ENCODE data around the gene RPUSD1. TPM values are rescaled to one million over a fixed set of nuclear protein-coding genes. Genes with fewer than 3 reads are reported as not detected.
"Not testable (repeated sequence)": the region's sequence is repeated elsewhere in the genome, so short reads cannot be mapped to it uniquely, and the experiment has no call there.

Gene RPUSD1
- total RNA-seq, 1 donor from 2014 or later = 8.7 TPM

GRCh38 chr16:820748-821147, 32.6 kb upstream of the RPUSD1 start:
- DNase-seq (no peak), ATAC-seq (no peak)
- intact Hi-C loops (cut with micrococcal nuclease) = no loop called here

- ATAC-seq; DNase-seq; intact Hi-C loops (cut with micrococcal nuclease): not testable (repeated sequence)
These were observed 31.8 kb upstream of the RPUSD1 start for GRCh38 chr16:820044-820408.

- intact Hi-C loops (cut with micrococcal nuclease) = no loop called here
- ATAC-seq (no peak), DNase-seq (no peak)
These were observed 31.3 kb upstream of the RPUSD1 start for GRCh38 chr16:819336-820043.

GRCh38 chr16:818592-818991, 30.4 kb upstream of the RPUSD1 start:
- DNase-seq (no peak), ATAC-seq (no peak)
- intact Hi-C loops (cut with micrococcal nuclease) = no loop called here

DNA sequence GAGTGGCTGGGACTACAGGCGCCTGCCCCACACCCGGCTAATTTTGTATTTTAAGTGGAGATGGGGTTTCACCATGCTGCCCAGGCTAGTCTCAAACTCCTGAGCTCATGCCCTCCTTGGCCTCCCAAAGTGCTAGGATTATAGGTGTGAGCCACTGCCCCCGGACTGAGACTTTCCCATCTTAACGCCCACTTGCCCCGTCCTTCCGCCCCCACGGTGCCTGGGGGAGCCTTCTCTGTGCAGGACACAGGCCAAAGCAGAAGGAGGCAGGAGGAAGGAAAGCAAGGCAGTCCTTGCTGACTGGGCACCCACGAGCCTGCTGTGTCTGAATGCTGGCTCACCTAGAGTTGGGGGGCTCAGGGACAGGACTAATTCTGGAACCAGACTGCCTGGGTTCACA, 30.0 kb upstream of the RPUSD1 start:
- ATAC-seq (no peak), DNase-seq (no peak)
- intact Hi-C loops (cut with micrococcal nuclease) = no loop called here

- ATAC-seq = no peak
- intact Hi-C loops (cut with micrococcal nuclease) = no loop called here
- DNase-seq = peak; percentile 29
These were observed 29.1 kb upstream of the RPUSD1 start for GRCh38 chr16:817001-817906.

- ATAC-seq (no peak), DNase-seq (no peak)
- intact Hi-C loops (cut with micrococcal nuclease) = no loop called here
These were observed 27.7 kb upstream of the RPUSD1 start for GRCh38 chr16:815861-816260.

GRCh38 chr16:814974-815373, 26.8 kb upstream of the RPUSD1 start:
- DNase-seq (no peak), ATAC-seq (no peak)
- intact Hi-C loops (cut with micrococcal nuclease) = no loop called here

DNA sequence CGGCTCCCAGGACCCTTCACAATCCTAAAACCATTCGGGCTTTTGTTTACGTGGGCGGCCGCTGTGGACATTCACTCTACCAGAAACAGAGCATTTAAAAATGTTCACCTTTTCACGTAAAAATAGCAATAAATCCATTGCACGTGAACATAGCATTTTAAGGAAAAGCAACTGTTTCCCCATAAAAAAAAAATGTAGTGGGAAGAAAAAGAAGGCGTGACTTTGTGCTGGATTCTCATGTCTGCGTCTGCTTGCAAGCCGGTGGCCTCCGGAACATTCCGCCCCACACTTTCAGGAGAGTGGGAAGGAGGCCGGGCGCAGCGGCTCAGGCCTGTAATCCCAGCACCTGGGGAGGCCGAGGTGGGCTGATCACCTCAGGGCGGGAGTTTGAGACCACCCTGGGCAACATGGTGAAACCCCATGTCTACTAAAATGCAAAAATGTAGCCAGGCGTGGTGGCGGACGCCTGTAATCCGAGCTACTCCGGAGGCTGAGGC, 25.8 kb upstream of the RPUSD1 start:
- DNase-seq = no peak
- ATAC-seq = no peak
- intact Hi-C loops (cut with micrococcal nuclease) = no loop called here

DNA sequence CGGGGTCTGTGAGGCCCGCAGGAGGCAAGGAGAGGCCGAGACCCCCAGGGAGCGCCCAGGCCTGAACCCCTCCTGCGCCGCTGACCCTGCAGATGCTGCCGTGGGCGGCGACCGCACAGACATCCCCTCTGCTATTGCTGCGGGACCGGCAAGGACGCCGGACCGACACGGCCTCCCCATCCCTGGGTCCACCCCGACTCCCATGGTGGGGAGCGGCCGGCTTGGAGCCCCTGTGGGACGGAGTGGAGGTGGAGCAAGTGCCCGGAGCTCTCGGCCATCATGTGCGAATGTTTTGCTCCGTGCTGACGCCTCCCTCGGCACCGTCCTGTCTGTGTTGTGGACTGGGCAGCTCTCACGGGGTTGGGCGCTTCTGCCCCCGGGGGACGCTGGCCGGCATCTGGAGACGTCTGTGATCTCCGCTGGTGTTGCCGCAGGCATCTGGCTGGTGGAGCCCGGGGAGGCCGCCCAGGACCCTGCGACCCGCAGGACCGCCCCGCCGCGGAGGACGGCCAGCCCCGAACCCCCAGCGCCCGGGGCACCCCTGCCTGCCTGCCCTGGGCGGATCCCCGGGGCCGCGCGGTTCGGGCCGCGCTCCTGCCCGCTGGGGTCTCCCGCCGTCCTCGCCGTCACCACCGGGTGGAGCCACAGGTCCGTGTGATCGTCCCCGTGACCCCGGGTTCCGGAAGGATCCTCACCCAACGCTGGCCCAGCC, 25.2 kb upstream of the RPUSD1 start:
- peak; percentile 82 for ATAC-seq
- DNase-seq = peak; percentile 74
- intact Hi-C loops (cut with micrococcal nuclease) = no loop called here

DNA sequence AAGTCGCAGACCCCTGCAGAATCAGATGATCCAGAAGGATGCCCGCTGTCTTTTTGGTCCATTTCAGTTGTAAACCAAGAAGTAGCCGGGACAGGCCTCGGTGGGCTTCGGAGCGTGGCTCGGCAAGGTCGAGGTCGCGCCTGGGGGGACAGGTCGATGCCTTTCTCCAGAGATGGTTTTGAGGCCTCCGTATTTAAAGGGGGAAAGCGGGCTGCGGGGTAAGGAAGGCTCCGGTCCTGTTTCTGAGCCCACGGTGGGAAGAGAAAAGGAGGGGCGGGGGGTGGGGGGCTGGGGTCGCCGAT, 19.9 kb upstream of the RPUSD1 start:
- intact Hi-C loops (cut with micrococcal nuclease) = no loop called here
- ATAC-seq (no peak), DNase-seq (no peak)

DNA sequence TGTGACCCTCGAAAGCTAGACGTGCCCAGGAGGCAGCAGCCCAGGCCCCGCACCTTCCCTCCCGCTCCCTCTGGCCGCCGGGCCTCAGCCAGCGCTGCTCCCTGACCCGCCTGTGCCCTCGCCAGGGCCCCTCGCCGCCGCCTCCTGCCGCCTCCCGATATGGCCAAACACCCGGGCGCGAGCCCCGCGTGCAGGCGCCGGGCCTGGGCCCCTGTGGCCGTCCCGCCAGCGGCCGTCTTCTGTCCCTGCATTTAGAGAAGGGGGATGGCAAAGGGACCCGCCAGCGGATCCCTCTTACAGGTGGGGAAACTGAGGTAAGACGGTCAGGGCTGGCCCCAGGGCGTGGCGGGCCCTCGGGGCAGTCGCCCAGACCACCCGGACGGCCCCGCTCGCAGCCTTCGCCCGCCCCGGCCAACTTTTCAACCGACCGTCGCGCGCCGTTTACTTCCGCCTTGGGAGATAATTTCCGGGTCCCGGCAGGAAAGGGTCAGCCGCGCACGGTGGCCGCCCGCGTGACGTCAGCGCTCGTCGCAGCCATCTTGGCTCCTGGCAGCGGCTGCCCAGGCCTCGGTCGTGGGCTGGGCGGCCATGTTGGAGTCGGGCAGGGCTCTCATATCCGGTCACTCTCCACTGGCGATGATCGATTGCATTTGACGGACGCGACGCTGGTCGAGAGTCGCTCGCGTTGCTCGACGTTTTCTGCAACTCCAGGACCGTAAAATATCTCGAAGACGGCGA, 19.3 kb upstream of the RPUSD1 start:
- peak; percentile 99 for ATAC-seq
- peak; percentile 97 for DNase-seq
- intact Hi-C loops (cut with micrococcal nuclease) = no loop called here

DNA sequence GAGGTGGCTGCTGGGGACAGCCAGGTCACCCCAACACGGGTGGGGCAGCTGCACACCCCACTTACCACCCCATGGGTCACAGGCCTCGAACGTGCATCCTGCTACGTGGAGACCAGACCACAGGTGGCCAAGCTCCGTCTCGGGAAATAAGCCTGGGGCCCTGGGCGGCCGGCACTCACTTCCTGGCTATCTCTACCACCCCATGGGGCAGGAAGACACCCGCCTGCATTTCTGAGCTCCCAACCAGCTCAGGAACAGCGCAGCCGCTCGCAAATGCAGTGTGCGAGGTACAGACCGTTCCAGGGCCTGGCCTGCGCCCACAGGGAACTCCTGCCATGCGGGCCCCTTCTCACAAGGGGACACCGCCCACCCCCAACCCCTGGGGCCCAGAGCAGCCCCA, 17.3 kb upstream of the RPUSD1 start:
- peak; percentile 28 for DNase-seq
- intact Hi-C loops (cut with micrococcal nuclease) = no loop called here
- no peak for ATAC-seq

- no peak for ATAC-seq
- intact Hi-C loops (cut with micrococcal nuclease) = no loop called here
- no peak for DNase-seq
These were observed 16.2 kb upstream of the RPUSD1 start for GRCh38 chr16:804193-805048.

- ATAC-seq = no peak
- DNase-seq = no peak
- intact Hi-C loops (cut with micrococcal nuclease) = no loop called here
These were observed 15.5 kb upstream of the RPUSD1 start for GRCh38 chr16:803754-804080.

GRCh38 chr16:802914-803753, 15.0 kb upstream of the RPUSD1 start:
- no peak for ATAC-seq
- intact Hi-C loops (cut with micrococcal nuclease) = no loop called here
- DNase-seq = no peak

DNA sequence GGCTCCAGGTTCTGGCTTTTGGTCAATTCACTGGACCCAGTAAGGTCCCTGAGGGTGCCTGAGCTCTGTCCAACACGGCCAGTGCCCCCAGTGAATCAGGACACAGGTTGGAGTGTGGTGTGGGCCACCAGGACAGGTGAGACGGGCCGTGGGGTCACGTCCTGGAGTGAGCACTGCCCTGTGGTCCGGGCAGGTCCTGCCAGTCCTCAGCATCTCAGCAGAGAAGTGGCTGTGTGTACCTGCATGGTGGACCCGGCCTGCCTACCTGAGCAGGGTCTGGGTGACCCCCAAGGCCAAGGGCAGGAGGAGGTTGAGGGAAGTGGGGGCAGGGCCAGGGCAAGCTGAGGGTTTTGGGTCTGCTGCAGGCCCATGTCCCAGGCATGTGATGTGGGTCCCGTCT, 14.3 kb upstream of the RPUSD1 start:
- intact Hi-C loops (cut with micrococcal nuclease) = no loop called here
- DNase-seq (no peak), ATAC-seq (no peak)
